ENCODE measurements around the gene C1orf159.

Gene C1orf159

DNA sequence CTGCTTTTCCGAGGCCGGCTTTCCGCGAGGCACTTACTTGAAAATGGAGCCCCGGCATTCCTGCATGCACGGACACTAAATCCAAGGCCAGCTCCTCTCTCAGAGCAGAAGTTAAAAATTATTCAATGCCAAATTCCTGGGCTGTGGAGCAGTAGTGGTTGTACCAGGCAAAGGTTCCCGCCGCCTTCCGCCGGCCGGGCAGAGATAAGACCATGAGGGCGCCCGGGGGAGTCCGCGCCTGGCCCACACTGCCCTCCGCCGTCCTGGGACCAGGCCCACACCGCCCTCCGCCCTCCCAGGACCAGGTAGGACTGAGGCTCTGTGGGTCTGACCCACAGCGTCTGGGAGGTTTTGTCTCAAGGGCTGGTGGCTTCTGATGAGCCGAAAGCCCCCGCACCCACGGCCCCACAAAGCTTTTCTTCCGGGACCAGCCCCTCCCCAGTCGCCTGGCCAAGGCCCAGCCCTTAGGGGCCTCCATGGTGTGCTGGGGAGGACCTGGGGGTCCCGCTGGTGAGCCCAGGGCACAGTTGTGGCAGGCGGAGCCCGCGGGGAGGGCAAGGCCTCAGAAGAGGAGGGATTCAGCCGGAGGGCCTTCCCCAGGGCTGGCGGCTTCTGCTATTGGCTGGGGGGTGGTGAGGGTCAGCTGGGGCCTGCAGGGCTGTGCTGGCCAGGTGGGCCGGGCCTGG, 12.7 kb upstream of the C1orf159 start:
- Histone ChIP-seq H3K4me1 (ENCODE audit: insufficient read depth, poor library complexity, severe bottlenecking) (no peaks in the 10 kb centered on the region), H3K36me3 (ENCODE audit: low read depth) (no peaks in the 10 kb centered on the region), H3K27ac (ENCODE audit: poor library complexity, severe bottlenecking) (no peak overlapping the region), H3K9me3 (ENCODE audit: severe bottlenecking) (no peaks in the 10 kb centered on the region), H3K27me3 (ENCODE audit: insufficient read depth, poor library complexity, severe bottlenecking) (no peaks in the 10 kb centered on the region), H3K4me3 (ENCODE audit: severe bottlenecking) (no peak overlapping the region)
- ATAC-seq (ENCODE audit: low read depth) (no peak), DNase-seq (ENCODE audit: low spot score) (no peak)
- TF ChIP-seq, protein P1, sequence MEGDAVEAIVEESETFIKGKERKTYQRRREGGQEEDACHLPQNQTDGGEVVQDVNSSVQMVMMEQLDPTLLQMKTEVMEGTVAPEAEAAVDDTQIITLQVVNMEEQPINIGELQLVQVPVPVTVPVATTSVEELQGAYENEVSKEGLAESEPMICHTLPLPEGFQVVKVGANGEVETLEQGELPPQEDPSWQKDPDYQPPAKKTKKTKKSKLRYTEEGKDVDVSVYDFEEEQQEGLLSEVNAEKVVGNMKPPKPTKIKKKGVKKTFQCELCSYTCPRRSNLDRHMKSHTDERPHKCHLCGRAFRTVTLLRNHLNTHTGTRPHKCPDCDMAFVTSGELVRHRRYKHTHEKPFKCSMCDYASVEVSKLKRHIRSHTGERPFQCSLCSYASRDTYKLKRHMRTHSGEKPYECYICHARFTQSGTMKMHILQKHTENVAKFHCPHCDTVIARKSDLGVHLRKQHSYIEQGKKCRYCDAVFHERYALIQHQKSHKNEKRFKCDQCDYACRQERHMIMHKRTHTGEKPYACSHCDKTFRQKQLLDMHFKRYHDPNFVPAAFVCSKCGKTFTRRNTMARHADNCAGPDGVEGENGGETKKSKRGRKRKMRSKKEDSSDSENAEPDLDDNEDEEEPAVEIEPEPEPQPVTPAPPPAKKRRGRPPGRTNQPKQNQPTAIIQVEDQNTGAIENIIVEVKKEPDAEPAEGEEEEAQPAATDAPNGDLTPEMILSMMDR (IDR thresholded peaks at IDR 0.05; ENCODE audit: poor library complexity, severe bottlenecking): no peak

DNA sequence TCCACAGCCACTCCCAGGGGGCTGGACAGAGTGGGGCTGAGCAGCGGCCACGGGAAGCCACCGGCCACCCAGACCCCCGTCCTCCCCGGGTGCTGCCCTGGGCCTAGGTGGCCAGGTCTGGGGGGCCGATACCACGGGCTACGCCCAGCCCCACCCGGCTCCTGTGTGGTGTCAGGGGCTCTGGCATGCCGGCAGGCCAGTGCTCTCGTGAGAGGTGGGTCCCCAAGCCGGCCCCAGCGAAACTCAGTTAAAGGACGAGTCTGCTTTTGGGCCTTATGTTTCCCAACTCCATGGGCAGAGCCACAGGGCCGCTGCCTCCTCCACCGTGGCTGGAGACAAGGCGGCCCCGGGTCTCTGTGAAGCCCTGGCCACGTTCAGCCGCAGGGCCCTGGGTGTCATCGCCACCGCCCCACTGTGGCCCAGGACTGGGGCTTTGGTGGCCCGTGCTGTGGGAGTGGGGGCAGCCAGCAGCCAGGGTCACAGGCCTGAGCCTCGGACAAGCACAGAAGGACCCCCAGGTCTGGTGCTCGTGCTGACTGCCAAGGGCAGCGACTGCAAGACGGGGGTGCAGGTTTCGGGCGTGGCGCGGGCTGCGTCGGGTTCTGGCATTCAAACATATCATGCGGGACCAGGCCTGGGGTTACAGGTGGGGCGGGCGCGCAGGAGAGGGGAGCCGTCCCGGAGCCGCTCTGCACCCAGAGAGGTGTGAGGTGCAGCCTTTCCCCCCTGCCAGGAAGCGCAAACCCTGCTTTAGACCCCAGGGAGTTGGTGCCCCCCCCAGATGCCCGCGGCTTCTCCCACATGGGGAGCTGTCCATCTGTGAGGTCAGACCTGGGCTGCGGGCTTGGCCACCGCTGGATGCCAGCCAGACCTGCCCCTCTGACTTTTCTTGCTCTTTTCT, 11.9 kb upstream of the C1orf159 start:
- H3K9me3 ChIP-seq (ENCODE audit: severe bottlenecking): no peaks in the 10 kb centered on the region
- H3K4me3 ChIP-seq (ENCODE audit: severe bottlenecking): no peak overlapping the region
- H3K27me3 ChIP-seq (ENCODE audit: insufficient read depth, poor library complexity, severe bottlenecking): no peaks in the 10 kb centered on the region
- TF ChIP-seq, protein P1 (IDR thresholded peaks at IDR 0.05; ENCODE audit: poor library complexity, severe bottlenecking): no peak
- DNase-seq (ENCODE audit: low spot score) (no peak), ATAC-seq (ENCODE audit: low read depth) (no peak)
- no peaks in the 10 kb centered on the region for H3K36me3 ChIP-seq (ENCODE audit: low read depth)
- H3K27ac ChIP-seq (ENCODE audit: poor library complexity, severe bottlenecking): no peak overlapping the region
- H3K4me1 ChIP-seq (ENCODE audit: insufficient read depth, poor library complexity, severe bottlenecking): no peaks in the 10 kb centered on the region

DNA sequence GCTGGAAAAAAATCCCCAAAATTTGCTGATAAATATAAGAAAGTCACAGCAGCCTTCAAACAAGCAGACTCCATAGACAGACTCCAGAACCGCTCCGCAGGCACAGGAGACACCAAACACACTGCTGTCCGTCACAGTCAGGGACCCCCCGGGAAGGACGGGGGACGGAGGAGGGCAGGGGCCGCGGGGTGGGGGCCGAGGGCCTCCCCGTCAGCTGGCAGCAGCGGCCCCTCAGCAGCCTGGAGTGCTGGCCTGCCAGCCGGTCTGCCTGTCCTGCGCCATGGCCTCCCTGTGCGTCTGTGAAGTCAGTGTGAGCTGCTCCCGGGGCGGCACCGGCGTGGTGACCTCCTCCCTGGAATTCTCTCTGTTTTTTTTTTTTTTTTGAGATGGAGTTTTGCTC, 10.1 kb upstream of the C1orf159 start:
- no peaks in the 10 kb centered on the region for H3K36me3 ChIP-seq (ENCODE audit: low read depth)
- TF ChIP-seq, protein P1 (IDR thresholded peaks at IDR 0.05; ENCODE audit: poor library complexity, severe bottlenecking): no peak
- H3K4me1 ChIP-seq (ENCODE audit: insufficient read depth, poor library complexity, severe bottlenecking): no peaks in the 10 kb centered on the region
- H3K27me3 ChIP-seq (ENCODE audit: insufficient read depth, poor library complexity, severe bottlenecking): no peaks in the 10 kb centered on the region
- DNase-seq (ENCODE audit: low spot score): no peak
- H3K27ac ChIP-seq (ENCODE audit: poor library complexity, severe bottlenecking): no peak overlapping the region
- no peak overlapping the region for H3K4me3 ChIP-seq (ENCODE audit: severe bottlenecking)
- H3K9me3 ChIP-seq (ENCODE audit: severe bottlenecking): no peaks in the 10 kb centered on the region
- ATAC-seq (ENCODE audit: low read depth): no peak

DNA sequence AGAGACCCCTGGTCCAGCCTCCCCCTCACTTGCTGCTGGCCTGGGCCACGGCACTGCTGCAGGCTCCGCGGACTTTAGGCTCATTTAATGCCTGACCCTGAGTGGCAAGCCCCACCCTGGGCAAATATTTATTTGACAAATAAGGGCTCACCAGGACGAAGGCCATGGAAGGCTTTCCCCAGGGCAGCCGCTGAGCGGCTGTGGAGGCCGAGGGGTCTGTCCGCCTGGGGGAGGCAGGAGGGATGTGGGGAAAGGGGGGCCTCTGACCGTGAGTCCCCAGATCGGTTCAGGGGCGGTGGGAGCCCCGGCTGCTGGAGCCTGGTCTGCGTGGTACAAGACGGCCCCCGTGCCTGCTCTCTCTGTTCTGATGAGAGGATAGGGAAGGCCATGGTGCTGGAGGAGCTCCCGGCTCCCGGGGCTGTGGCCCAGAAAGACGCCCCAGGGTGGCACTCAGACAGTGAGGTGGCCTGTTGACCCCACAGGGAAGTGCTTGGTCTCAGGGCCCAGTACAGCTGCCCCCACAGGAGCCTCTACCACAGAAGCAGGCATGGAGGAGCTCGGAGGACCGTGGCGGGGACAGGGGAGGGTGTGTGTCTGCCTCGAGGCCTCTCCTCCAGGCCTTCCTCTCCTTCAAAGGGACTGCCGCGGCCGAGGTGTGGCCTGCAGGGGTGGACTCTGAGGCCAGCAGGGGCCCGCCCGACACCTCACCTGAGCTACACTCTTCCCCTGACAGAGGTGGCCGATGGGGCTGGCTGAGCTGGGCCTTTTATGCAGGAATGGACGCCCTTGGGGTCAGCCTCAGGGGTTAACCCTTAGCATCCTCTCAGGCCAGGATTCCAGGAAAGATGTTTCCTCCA, 9.1 kb upstream of the C1orf159 start:
- no peaks in the 10 kb centered on the region for H3K4me1 ChIP-seq (ENCODE audit: insufficient read depth, poor library complexity, severe bottlenecking)
- TF ChIP-seq, protein P1 (IDR thresholded peaks at IDR 0.05; ENCODE audit: poor library complexity, severe bottlenecking): no peak

More for the DNA sequence above, 9.1 kb upstream of the C1orf159 start:
- ATAC-seq (ENCODE audit: low read depth) (no peak), DNase-seq (ENCODE audit: low spot score) (no peak)
- Histone ChIP-seq H3K36me3 (ENCODE audit: low read depth) (no peaks in the 10 kb centered on the region), H3K4me3 (ENCODE audit: severe bottlenecking) (no peak overlapping the region), H3K9me3 (ENCODE audit: severe bottlenecking) (no peaks in the 10 kb centered on the region), H3K27ac (ENCODE audit: poor library complexity, severe bottlenecking) (no peak overlapping the region), H3K27me3 (ENCODE audit: insufficient read depth, poor library complexity, severe bottlenecking) (no peaks in the 10 kb centered on the region)
